ENCODE data around the gene LLGL1.

LLGL1 gene

DNA sequence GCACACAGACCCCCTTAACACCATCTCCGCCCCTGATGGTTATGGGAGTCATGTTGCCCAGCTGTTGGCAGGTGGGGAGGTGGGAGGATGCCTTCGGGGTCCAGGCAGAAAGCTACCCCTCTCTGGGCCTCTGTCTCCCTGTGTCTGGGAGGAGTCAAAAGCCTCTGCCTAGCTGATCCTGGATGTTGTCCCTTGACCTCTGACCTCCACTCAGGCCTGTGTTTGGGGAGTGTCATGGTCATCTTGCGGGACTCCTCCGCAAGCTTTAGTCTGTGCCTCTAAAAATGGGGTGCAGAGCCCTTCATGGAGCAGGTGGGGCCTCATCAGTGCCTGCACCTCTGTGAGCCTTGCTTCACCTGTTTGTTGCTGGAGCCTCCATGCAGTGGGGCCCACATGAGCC lies 3.8 kb downstream of the LLGL1 start:
- H3K4me1 Mint-ChIP-seq (ENCODE audit: low read depth): peaks cover 20% of the 10 kb centered on the region
- no peaks in the 10 kb centered on the region for H3K27me3 Mint-ChIP-seq (ENCODE audit: low read depth)
- DNase-seq (ENCODE audit: low spot score): no peak
- no peak overlapping the region for H3K27ac Mint-ChIP-seq
- H3K36me3 Mint-ChIP-seq (ENCODE audit: low read depth): no peaks in the 10 kb centered on the region
- H3K9me3 Mint-ChIP-seq: no peaks in the 10 kb centered on the region
- H3K4me3 Mint-ChIP-seq: no peak overlapping the region

DNA sequence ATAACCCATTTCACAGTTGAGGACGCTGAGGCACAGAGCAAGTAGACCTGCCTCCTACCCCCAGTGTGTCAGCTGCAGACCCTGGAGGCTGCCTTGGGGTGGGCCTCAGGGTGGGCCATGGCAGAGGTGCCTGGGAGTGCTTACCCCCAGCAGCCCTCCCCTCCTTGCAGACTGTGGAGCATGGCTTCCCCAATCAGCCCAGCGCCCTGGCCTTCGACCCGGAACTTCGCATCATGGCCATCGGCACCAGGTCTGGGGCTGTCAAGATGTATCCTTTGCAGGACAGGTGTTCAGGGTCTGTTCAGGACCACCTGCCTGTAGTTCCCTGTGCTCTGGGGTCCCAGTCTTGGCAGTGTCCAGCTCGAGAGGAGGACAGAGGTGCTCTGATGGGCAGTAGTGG lies 4.3 kb downstream of the LLGL1 start:
- Mint-ChIP-seq H3K4me1 (ENCODE audit: low read depth) (peaks cover 19% of the 10 kb centered on the region), H3K36me3 (ENCODE audit: low read depth) (no peaks in the 10 kb centered on the region), H3K27ac (no peak overlapping the region), H3K27me3 (ENCODE audit: low read depth) (no peaks in the 10 kb centered on the region), H3K9me3 (no peaks in the 10 kb centered on the region), H3K4me3 (no peak overlapping the region)
- DNase-seq (ENCODE audit: low spot score): no peak

DNA sequence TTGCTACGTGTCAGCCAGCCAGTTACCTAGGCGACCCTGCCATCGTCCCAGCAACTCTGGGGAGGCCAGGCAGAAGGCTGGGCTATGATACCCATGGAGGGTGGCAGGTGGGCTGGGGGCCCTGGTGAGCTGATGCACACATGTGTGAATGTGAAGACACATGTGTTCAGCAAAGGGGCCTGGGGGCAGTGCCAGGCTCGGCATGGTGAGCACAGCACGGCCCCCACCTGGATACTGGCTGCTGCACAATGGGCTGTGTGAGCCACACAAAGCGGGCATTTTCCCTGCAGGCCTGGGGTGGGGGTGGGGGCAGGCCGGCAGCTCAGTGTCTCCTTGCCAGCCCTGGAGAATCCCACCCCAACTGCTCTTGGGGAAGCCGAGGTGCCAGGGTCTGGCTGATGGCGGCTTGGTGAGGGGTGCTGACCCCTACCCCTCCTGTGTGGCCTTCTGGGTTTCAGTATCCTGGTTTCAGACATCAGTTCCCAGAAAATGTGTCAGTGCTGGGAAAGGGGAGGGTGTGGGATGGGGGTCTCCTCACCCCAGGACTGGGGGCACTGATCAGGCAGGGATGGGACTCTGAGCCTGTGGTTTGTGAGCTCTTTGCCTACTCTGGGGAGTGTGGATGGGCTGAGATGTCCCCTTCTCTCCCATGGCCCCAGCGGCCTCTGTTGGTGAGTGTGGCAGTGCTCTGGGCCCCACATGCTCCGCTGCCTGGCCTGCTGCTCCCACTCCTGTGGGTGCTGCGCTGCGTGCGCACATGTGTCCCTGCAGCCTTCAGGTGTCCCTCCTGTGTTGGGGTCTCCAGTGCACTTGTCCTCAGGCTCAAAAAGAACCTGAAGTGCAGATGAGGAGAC lies 5.1 kb downstream of the LLGL1 start:
- H3K9me3 Mint-ChIP-seq: no peaks in the 10 kb centered on the region
- H3K4me1 Mint-ChIP-seq (ENCODE audit: low read depth): peaks cover 15% of the 10 kb centered on the region
- H3K27ac Mint-ChIP-seq: no peak overlapping the region
- no peak overlapping the region for H3K4me3 Mint-ChIP-seq
- no peaks in the 10 kb centered on the region for H3K36me3 Mint-ChIP-seq (ENCODE audit: low read depth)
- no peak for DNase-seq (ENCODE audit: low spot score)
- H3K27me3 Mint-ChIP-seq (ENCODE audit: low read depth): no peaks in the 10 kb centered on the region

DNA sequence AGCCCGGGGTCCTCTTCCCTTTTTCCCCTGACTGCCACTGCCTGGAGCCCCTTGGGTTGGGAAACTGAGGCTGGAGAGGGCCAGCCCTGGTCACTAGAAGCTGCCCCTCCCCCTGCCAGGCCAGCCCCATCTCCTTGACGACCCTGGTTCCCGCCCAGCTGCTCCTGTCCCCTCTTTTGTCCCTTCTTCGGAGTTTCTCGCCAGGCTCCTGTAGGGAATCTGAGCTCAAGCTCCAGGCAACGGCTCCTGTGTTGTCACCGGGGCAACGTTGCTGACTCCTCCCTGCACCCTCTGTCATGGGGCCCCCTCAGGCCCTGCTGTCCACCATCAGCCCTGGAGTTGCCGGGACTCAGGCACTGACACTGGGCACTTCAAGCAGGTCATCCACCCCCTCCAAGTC lies 5.7 kb downstream of the LLGL1 start:
- no peak for DNase-seq (ENCODE audit: low spot score)
- no peak overlapping the region for H3K27ac Mint-ChIP-seq
- no peaks in the 10 kb centered on the region for H3K9me3 Mint-ChIP-seq
- no peaks in the 10 kb centered on the region for H3K27me3 Mint-ChIP-seq (ENCODE audit: low read depth)
- H3K4me1 Mint-ChIP-seq (ENCODE audit: low read depth): peaks cover 12% of the 10 kb centered on the region
- no peak overlapping the region for H3K4me3 Mint-ChIP-seq
- H3K36me3 Mint-ChIP-seq (ENCODE audit: low read depth): no peaks in the 10 kb centered on the region

DNA sequence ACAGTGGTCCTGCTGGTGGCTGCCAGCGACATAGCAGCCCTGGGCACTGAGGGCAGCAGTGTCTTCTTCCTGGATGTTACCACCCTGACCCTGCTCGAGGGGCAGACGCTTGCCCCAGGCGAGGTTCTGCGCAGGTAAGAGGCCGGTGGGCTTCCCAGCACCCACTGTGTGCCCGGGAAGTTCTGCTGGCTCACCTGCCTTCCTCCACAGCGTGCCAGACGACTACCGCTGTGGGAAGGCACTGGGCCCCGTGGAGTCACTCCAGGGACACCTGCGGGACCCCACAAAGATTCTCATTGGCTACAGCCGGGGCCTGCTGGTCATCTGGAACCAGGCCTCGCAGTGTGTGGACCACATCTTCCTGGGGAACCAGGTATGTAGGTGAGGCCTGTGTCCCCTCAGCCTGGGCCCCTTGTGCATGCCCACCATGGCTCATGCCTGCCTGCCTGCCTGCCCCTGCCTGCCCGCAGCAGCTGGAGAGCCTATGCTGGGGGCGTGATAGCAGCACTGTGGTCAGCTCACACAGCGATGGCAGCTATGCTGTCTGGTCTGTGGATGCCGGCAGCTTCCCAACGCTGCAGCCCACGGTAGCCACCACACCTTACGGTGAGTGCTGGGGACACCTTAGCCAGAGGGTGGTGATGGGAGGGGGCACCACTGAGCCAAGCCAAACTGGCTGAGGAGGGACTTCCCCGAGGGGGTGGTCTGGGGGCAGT lies 8.5 kb downstream of the LLGL1 start:
- no peak overlapping the region for H3K4me3 Mint-ChIP-seq
- DNase-seq (ENCODE audit: low spot score): no peak
- H3K36me3 Mint-ChIP-seq (ENCODE audit: low read depth): no peaks in the 10 kb centered on the region
- no peaks in the 10 kb centered on the region for H3K27me3 Mint-ChIP-seq (ENCODE audit: low read depth)
- H3K27ac Mint-ChIP-seq: no peak overlapping the region
- H3K4me1 Mint-ChIP-seq (ENCODE audit: low read depth): no peaks in the 10 kb centered on the region
- no peaks in the 10 kb centered on the region for H3K9me3 Mint-ChIP-seq

DNA sequence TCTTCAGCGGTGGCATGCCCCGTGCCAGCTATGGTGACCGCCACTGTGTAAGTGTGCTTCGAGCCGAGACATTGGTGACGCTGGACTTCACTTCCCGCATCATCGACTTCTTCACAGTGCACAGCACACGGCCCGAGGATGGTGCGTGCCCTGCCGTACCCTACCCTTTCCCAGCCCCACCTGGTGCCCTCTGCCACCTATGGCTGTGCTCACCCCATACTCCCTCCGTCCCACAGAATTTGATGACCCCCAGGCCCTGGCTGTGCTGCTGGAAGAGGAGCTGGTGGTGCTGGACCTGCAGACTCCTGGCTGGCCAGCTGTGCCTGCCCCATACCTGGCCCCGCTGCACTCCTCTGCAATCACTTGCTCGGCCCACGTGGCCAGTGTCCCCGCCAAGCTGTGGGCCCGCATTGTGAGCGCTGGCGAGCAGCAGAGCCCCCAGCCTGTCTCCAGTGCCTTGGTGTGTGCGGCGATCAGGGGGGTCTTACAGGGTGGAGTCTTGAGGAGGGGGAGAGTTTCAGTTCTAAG lies 9.5 kb downstream of the LLGL1 start:
- H3K4me1 Mint-ChIP-seq (ENCODE audit: low read depth): no peaks in the 10 kb centered on the region
- H3K9me3 Mint-ChIP-seq: no peaks in the 10 kb centered on the region
- DNase-seq (ENCODE audit: low spot score): no peak
- no peak overlapping the region for H3K27ac Mint-ChIP-seq
- no peaks in the 10 kb centered on the region for H3K36me3 Mint-ChIP-seq (ENCODE audit: low read depth)
- H3K27me3 Mint-ChIP-seq (ENCODE audit: low read depth): no peaks in the 10 kb centered on the region
- H3K4me3 Mint-ChIP-seq: no peak overlapping the region

DNA sequence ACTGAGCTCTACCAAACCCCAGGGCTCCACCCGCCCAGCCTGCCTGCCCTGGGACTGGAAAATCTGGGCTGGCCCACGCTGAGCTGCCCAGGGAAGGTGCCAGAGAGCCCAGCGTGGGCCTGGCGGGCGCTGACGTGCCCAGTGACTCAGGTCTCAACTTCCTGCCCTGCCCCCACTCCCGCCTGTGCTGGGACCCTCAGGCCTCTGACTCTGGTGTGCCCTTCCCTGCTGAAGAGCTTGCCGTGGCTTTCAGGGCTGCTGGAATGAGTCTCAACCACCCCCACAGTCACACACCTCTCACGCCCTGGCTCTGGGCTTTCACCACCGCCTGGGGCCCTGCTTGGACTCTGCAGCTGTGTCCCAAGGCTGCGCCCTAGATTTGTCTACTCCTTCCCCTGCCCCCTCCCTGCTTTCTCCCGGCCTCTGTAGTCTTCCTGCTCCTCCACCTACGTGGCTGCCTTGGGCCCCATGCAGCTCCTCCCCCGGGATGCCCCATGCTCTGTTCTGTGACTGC lies 10.4 kb downstream of the LLGL1 start:
- Mint-ChIP-seq H3K27ac (peak overlapping the region; percentile 52), H3K4me1 (ENCODE audit: low read depth) (no peaks in the 10 kb centered on the region)
- peak; percentile 43 for DNase-seq (ENCODE audit: low spot score)

DNA sequence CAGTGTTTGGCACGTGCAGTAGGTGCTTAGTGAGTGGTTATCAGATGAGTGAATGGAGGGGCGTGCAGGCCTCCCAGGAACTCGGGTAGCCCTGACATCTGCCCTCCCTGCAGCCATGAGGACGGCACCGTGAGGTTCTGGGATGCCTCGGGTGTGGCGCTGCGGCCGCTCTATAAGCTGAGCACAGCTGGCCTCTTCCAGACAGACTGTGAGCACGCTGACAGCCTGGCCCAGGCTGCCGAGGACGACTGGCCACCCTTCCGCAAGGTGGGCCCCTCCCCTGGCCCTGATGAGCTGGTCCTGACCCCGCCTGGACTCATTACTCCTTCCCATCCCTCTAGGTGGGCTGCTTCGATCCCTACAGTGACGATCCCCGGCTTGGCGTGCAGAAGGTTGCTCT lies 11.1 kb downstream of the LLGL1 start:
- Mint-ChIP-seq H3K4me1 (ENCODE audit: low read depth) (no peaks in the 10 kb centered on the region), H3K9me3 (no peaks in the 10 kb centered on the region), H3K36me3 (ENCODE audit: low read depth) (no peaks in the 10 kb centered on the region), H3K27ac (no peak overlapping the region), H3K27me3 (ENCODE audit: low read depth) (no peaks in the 10 kb centered on the region), H3K4me3 (no peak overlapping the region)
- no peak for DNase-seq (ENCODE audit: low spot score)

More for the DNA sequence above, 10.4 kb downstream of the LLGL1 start:
- Mint-ChIP-seq H3K4me3 (no peak overlapping the region), H3K36me3 (ENCODE audit: low read depth) (no peaks in the 10 kb centered on the region), H3K9me3 (no peaks in the 10 kb centered on the region), H3K27me3 (ENCODE audit: low read depth) (no peaks in the 10 kb centered on the region)

DNA sequence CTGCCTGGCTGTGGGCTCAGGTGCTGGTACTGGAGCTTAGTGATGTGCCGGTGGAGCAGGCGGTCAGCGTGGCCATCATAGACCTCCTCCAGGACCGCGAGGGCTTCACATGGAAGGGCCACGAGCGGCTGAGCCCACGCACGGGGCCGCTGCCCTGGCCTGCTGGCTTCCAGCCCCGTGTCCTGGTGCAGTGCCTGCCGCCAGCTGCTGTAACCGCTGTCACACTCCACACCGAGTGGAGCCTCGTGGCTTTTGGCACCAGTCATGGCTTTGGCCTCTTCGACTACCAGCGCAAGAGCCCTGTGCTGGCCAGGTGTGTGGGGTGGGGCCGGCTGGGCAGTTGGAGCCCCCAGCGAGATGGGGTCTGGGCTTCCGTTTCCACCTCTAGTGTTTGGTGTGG lies 12.0 kb downstream of the LLGL1 start:
- no peaks in the 10 kb centered on the region for H3K4me1 Mint-ChIP-seq (ENCODE audit: low read depth)
- no peaks in the 10 kb centered on the region for H3K9me3 Mint-ChIP-seq
- no peaks in the 10 kb centered on the region for H3K36me3 Mint-ChIP-seq (ENCODE audit: low read depth)
- no peak for DNase-seq (ENCODE audit: low spot score)
- H3K4me3 Mint-ChIP-seq: no peak overlapping the region
- H3K27me3 Mint-ChIP-seq (ENCODE audit: low read depth): no peaks in the 10 kb centered on the region
- no peak overlapping the region for H3K27ac Mint-ChIP-seq

DNA sequence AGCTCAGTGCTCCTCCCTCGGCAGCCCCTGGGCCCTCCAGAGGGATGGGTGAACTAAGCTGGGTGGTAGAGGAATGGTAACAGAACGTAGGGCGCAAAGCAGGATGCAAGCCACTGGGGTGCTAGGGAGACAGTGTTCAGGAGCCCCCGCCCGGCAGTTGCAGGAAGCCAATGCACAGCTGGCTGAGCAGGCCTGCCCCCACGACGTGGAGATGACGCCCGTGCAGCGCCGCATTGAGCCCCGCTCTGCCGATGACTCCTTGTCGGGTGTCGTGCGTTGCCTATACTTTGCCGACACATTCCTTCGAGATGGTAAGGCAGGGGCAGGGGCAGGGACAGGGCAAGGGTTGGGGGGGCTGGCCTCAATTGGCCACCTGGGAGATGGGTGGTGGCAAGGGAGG lies 12.9 kb downstream of the LLGL1 start:
- Mint-ChIP-seq H3K4me3 (no peak overlapping the region), H3K4me1 (ENCODE audit: low read depth) (no peaks in the 10 kb centered on the region), H3K27ac (no peak overlapping the region), H3K36me3 (ENCODE audit: low read depth) (no peaks in the 10 kb centered on the region), H3K9me3 (no peaks in the 10 kb centered on the region), H3K27me3 (ENCODE audit: low read depth) (no peaks in the 10 kb centered on the region)
- no peak for DNase-seq (ENCODE audit: low spot score)

DNA sequence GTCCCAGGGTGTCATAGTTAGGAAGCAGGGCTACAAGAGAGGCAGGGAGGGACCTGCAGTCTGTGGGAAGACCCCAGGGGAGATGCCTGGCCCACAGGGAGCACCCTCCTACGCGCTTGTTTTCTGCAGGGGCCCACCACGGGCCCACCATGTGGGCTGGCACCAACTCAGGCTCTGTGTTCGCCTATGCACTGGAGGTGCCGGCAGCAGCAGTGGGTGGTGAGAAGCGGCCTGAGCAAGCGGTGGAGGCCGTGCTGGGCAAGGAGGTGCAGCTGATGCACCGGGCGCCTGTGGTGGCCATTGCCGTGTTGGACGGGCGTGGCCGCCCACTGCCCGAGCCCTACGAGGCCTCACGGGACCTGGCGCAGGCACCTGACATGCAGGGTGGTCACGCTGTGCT lies 15.0 kb downstream of the LLGL1 start:
- Mint-ChIP-seq H3K9me3 (no peaks in the 10 kb centered on the region), H3K4me3 (no peak overlapping the region), H3K27me3 (ENCODE audit: low read depth) (no peaks in the 10 kb centered on the region), H3K4me1 (ENCODE audit: low read depth) (no peaks in the 10 kb centered on the region), H3K36me3 (ENCODE audit: low read depth) (peaks cover 3% of the 10 kb centered on the region), H3K27ac (no peak overlapping the region)
- DNase-seq (ENCODE audit: low spot score): no peak

DNA sequence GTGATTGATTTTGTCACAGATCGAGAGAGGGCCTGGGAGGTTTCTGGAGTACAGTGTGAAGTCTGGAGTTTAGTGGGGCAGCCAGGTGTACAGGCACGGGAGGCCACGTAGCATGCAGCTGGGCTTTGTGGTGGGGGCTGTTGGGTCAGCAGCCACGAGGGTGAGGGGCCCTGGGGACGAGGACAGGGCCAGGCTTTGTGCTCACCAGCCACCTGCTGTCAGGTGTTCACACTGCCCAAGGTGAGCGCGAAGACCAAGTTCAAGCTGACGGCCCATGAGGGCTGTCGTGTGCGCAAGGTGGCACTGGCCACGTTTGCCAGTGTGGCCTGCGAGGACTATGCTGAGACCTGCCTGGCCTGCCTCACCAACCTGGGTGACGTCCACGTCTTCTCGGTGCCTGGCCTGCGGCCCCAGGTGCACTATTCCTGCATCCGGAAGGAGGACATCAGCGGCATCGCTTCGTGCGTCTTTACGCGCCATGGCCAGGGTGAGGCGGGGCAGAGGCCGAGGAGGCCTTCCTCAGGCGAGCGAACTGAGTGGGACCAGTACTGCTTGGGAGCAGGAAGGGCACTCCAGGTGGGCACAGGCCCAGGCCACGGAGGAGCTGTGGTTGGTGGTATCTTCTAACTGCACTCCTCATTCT lies 15.9 kb downstream of the LLGL1 start:
- DNase-seq (ENCODE audit: low spot score): no peak
- H3K27ac Mint-ChIP-seq: no peak overlapping the region
- H3K4me3 Mint-ChIP-seq: no peak overlapping the region
- peaks cover 5% of the 10 kb centered on the region for H3K36me3 Mint-ChIP-seq (ENCODE audit: low read depth)
- H3K27me3 Mint-ChIP-seq (ENCODE audit: low read depth): no peaks in the 10 kb centered on the region
- H3K4me1 Mint-ChIP-seq (ENCODE audit: low read depth): no peaks in the 10 kb centered on the region
- no peaks in the 10 kb centered on the region for H3K9me3 Mint-ChIP-seq

DNA sequence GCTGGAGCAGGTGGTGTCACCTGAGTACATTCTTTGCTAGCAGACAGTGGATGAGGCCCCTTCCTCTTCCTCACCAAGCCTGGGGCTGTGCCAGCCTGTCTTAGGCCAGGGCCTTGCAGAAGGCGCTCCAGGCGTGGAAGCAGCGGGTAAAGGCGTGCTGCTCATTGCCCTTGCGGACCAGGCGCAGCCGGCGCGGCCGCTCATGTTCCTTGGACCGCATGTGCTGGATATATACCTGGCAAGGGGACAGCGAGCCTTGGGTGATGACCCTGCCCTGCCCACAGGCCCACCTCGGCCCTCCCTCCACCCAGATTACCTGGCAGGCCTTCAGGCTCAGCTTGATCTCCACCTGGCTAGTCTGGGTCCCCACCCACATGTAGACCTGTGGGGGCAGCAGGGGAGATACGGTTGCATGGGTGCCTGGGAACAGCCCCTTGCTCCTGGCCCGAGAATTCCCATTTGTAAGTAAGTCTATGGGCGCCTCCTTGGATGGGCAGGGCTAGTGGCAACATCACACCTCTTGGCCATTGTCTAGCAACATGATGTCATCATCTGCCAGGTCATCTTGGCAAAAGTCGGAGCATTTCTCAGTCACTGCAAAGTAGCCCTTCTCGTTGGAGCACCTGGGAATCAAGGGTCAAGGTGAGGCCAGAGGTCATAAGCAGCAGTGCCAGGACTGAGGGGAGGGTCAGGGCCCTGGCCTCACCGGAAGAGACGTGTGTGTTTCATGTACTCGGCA lies 19.8 kb downstream of the LLGL1 start:
- Mint-ChIP-seq H3K27me3 (ENCODE audit: low read depth) (no peaks in the 10 kb centered on the region), H3K36me3 (ENCODE audit: low read depth) (peaks cover 24% of the 10 kb centered on the region), H3K4me1 (ENCODE audit: low read depth) (peaks cover 2% of the 10 kb centered on the region), H3K27ac (no peak overlapping the region), H3K9me3 (no peaks in the 10 kb centered on the region), H3K4me3 (no peak overlapping the region)
- DNase-seq (ENCODE audit: low spot score): no peak
